Activated CD4-positive, CD25-positive, alpha-beta regulatory T cell treated with anti-CD3 and anti-CD28 coated beads, Interleukin-2, amount 50 U/mL, for 24 hours (primary cell): ENCODE data around the gene KEL.

Experiments
- ATAC-seq, 2 donors: fragments of 150-1000 bp; cut with Tn5 transposase; one replicate each; pipeline ENCODE4 v1.10.0; 2021; ENCODE audit warnings: mild to moderate bottlenecking in 1 of 2, moderate library complexity in 1 of 2

KEL gene

GRCh38 chr7:142927949-142928348 is 34.2 kb downstream of the KEL start:
- ATAC-seq, result no peak

DNA sequence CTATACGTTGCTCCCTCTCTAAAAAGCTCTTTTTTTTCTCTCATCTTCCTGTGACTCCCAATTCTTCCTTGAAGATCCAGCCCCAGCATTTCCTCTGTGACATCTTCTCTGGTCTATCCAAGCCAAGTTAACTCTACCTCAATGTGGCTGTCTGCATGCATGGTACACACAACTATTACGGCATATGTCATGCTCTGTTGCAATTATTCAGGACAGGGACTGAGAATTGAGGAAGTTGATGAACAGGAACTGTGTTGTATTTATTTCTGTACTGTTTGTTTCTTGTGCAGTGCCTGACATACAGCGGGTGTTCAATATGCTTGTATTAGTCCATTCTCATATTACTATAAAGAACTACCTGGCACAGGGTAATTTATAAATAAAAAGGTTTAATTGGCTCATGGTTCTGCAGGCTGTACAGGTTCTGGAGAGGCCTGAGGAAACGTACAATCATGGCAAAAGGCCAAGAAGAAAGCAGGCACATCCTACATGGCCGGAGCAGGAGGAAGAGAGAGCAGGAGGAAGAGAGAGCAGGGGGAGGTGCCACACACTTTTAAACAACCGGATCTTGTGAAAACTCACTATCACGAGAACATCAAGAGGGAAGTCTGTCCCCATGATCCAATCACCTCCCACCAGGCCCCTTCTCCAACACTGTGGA is 34.9 kb downstream of the KEL start:
- no peak for ATAC-seq

DNA sequence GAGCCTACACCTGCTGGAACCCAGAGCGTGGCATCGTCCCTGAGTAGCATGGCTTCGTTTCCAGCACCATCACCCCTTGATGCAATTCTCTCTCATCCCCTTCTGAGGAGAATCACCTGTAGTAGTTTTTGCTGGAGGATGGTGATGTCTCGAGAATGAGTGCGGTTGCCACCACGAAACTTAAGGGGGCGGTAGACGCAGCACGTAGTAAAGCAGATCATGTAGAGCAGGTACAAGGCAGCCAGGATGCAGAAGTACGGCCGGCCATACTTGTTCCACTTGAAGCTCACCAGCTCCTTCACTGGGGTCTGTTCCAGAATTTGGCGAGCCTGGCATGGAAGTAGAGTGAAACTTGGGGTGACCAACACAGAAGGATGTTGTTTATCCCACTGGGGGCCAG is 36.8 kb downstream of the KEL start:
- ATAC-seq, result no peak

DNA sequence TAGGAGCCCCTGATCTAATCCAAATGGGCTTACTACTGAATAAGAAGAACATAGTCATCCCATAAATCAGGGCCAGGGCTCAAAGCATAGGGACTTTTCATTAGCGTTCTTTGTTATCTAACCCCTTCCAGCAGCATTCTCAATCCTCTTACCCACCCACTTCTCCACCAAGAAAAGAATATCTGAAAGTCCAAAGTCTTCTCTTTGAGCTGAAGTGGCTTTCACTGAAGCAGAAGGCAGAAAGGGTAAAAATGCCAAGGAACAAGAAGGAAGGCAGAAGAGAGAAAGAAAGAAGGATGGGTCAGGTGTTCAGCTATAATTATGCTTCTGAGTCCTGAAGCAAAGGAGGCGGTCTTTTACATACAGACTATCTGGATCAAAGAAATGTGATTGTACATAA is 38.8 kb downstream of the KEL start:
- no peak for ATAC-seq

- ATAC-seq, result no peak
Measured at GRCh38 chr7:142919656-142920055, 42.5 kb downstream of the KEL start.

- ATAC-seq, result no peak
Measured at GRCh38 chr7:142918901-142919300, 43.3 kb downstream of the KEL start.

DNA sequence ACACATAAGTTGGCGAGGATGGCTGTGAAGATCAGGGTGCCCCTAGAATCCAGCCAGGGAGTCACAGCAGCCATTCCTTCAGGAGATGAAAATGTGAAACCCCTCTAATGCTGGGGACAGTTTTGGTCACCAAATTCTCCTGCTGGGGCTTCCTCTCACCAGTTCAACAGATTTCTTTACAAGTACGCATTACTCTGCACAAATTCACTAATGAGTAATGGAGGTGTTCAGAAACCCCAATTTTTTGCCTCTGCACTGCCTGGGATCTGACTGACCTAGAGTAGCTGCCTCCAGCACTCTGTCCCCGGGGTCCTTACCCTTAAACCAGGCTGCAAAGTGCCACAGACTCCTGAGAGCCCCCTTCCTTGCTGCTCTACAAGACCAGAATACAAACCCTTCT is 44.7 kb downstream of the KEL start:
- ATAC-seq, result no peak

DNA sequence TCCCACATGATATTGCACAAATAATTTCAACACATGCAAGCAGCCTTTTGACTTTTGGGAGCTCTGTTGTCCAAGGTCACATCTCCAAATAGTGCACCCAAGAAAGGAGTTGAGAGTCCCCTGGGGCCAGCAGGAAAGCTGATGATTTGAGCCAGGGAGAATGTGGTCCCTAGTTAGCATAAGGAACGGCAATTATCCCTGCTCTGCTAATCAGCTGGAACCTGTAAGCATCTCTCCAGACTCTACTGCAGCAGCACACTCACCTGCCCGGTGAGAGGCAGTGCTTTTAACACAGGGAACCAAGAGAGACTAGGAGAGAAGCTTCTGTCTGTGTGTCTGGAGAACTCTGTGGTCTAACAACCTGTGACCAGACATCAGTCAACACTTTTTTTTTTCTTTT is 45.7 kb downstream of the KEL start:
- no peak for ATAC-seq

DNA sequence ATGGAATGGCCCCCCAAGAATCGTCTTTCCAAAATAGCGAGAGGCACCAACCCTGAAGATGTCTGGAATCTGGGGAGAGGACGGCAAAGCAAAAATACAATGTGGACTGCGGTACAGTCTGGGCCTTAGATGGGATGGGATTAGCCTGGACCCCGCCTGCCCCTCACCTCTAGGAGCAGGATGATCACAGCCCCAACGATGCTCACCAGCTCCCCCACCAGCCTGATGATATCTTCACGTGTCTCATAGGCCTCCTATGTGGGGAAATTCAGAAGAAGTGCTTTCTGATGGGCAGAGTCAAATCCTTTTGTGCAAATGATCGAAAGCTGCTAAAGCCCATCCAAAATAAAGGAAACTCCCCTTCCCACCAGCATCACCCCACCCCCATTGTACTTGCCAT is 46.8 kb downstream of the KEL start:
- no peak for ATAC-seq

DNA sequence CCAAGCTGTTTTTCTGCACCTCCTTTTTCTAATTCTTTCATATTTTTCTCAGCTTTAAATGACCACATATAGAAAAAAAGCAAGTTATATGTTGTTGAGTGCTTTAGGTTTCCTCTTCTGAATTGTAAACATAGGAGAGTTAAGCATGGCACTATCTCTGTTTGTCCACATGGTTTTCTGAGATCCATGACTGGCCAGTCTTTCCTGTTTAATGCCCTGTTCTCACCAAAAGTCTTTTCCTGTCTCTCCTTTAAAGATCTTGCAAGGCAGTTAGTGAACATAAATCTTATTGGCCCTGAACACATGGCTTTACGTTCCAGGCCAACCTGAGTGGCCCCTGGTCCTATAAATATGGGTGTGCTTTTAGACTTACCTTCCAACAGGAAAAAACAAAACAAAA is 48.0 kb downstream of the KEL start:
- no peak for ATAC-seq

DNA sequence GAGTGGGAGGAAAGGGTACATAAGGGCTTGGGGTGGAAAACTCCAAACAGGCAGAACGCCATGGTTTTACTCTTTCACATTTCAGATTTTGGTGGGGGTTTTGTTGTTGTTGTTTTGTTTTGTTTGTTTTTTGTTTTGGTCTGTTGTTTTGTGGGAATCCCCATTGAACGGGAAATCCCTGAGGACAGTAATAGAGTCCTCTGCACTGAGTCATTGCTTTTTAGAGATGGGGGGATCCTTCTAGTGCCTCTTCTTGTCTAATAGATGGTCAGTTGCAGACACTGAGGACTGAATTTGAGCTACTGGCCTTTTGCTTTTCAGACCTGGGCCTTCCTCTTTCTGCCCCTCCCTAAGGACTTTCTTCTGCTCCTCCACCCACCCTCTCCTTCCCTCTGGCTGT is 48.6 kb downstream of the KEL start:
- no peak for ATAC-seq

GRCh38 chr7:142913051-142913450 is 49.1 kb downstream of the KEL start:
- ATAC-seq, result no peak

DNA sequence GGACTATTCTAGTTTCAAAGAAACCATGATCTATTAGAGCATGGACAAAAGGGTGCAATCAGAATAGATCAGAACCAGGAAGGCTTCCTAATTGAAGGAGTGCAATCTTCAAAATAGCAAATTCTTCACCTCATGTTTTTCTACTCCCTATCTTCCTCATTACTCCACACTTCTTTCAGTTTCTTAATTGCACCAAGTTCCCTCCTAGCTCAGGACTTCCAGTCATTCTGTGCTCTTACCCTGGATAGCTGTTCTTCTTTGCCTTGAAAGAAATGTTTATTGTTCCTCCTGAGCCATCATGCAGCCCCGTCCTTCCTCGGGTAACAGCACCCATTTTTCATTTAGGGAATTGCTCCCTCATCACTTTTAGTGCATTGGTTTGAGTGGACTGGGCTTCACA is 51.7 kb downstream of the KEL start:
- ATAC-seq, result no peak

GRCh38 chr7:142910031-142910433 is 52.1 kb downstream of the KEL start:
- no peak for ATAC-seq

DNA sequence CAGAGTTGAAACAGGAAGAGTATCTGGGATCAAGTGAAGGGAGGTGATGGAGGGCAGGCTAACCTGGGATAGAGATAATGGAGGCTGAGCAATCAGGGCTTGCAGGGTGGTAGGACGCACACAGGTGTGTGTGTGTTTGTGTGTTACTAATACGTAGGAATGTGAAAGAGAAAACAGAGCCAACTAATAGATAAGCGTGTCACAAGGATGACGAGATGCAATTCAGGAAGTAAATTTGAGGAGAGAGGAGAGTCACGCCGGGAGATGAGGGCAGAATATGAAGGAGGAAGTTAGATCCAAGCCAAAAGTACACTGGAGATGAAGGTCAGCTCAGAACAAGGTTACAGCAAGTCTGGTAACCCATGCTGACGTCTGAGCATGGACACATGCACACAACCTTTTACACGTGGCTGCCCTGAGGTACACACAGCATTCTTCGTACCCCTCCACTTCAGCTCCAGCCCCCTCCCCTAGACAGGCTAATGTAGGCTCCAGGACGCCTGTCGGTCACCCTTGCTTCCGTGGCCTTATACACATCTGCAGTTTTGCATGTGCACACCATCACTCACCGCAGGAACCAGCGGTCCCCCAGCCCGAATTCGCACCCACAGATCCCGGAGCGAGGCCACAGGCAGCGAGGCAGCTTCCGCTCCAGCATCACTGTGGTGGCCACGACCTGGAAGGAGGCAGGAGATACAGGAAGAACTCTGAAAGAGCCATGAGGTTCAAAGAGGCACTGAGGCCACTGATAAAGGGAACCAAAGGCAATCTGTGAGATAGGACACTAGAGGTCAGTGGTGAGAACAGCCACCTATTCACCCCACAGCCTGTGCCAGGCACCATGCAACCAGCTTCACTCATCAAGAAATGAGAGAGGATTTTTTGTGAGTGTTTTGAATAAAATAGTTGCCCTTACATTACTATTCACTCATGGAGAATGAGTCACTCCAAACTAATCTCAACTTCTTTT is 53.0 kb downstream of the KEL start:
- no peak for ATAC-seq

- ATAC-seq, result no peak
Measured at GRCh38 chr7:142908290-142908689, 53.9 kb downstream of the KEL start.

GRCh38 chr7:142906643-142907042 is 55.5 kb downstream of the KEL start:
- ATAC-seq, result no peak

DNA sequence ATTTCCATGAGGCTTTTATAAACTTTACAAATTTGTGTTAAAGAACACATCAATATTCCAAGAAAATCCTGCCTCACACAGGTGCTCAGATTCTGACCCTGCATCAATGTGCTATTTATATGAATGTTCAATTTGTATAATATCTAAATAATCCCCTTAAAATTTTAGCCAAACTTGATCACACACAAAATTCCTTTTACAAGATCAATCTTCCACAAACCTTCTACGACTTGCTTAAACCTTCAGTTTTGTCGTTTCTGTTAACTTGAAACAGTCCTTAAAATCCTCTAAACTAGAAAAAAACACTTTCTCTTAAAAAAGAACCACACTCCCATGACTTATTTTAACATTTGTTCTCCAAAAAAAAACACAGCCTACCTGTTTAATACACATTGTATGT is 56.4 kb downstream of the KEL start:
- no peak for ATAC-seq

GRCh38 chr7:142904128-142904527 is 58.0 kb downstream of the KEL start:
- no peak for ATAC-seq

GRCh38 chr7:142901426-142902259 is 60.5 kb downstream of the KEL start:
- no peak for ATAC-seq

DNA sequence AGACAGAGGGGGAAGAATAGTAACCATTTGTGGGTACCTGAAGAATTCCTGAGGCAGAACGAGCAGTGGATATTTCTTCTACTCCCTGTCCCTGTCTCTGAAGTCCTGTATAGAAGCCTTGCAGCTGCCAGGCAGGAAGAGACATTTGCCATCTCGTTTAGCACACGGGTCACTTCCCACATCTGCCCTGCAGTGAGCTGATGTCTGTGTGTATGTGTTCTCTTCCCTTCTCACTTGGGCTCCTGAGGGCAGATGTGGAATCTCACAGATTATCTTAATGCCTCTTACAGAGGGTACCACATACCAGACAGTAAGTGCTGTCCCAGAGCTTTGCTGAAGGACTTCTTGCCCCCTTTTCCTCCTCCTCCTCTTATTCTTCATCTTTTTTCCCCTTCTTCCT is 62.5 kb downstream of the KEL start:
- ATAC-seq, result no peak

GRCh38 chr7:142898377-142899170 is 63.6 kb downstream of the KEL start:
- no peak for ATAC-seq

GRCh38 chr7:142897691-142898090 is 64.5 kb downstream of the KEL start:
- no peak for ATAC-seq
